ENCODE results near the gene SULT1E1.

DNA sequence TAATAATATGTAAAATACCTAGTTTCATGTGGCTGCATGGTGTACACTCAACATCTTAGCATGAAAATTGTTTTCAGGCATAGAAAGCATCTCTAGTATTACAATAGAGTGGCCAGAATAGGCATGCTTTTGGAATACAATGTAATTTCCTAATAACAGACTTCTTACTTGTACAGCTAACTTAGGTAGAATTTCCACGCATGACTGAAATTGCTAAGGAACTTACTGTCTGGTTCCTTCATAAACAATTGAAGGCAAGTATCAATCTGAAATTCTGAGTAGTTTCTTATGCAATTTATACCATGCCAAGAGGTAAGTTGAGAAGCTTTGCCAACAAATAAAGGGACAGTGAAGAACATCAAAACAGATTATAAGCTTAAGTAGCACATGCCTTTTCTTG lies 26.7 kb downstream of the SULT1E1 start:
- no peak for TF ChIP-seq ZNF274 (IDR thresholded peaks at IDR 0.05; ENCODE audit: low read depth, low read length)
- TF ChIP-seq SUZ12 (IDR thresholded peaks at IDR 0.05; ENCODE audit: extremely low read depth, insufficient read depth, insufficient read length), result no peak
- TF ChIP-seq YY1 (IDR thresholded peaks at IDR 0.05; ENCODE audit: insufficient read depth, insufficient read length), result no peak
